Skin of body (tissue), 2 donors: Measurements from ENCODE around the gene MRPL39. TPM values are rescaled to one million over a fixed set of nuclear protein-coding genes. Genes with fewer than 3 reads are reported as not detected.

Experiments
- DNase-seq: peaks from one replicate; lab custom pipeline; 2025; lab: John Stamatoyannopoulos, UW
- total RNA-seq: library from RNA; depleted of rRNA; stranded (reverse); fragments of >200 nt; gene quantifications from one replicate; pipeline ENCODE4 v1.2.3, GENCODE V29; 2014

The MRPL39 gene
- total RNA-seq, 1 donor from 2014 or later: 30.2 TPM

DNA sequence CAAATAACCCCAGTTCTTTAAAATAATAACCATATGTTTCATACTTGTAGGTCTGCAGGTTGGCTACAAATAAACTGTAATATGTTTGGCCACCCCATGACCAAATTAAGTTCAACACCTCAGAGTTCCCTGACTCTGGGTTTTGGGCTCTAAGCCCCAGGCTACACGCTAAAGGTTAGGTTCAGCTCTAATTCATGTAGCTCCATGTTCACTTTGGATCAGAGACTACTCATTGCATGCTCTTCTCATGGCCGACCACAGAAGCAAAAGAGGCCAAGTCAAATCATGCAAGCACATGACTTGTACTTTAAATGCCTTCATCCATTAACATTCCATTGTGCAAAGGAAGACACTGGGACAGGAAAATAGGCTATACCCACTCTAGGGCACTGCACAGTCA lies 66.2 kb downstream of the MRPL39 start:
- DNase-seq: no peak

- no peak for DNase-seq
Measured at GRCh38 chr21:25539606-25540005, 67.7 kb downstream of the MRPL39 start.

- no peak for DNase-seq
Measured at GRCh38 chr21:25537174-25537573, 70.1 kb downstream of the MRPL39 start.

- no peak for DNase-seq
Measured at GRCh38 chr21:25536752-25537151, 70.5 kb downstream of the MRPL39 start.

- DNase-seq: no peak
Measured at GRCh38 chr21:25535849-25536248, 71.4 kb downstream of the MRPL39 start.

Other genes with a start within 250 kb of the MRPL39 start
- 29.0 TPM for gene JAM2, start 31.8 kb upstream of the MRPL39 start, total RNA-seq
- 79.6 TPM for gene ATP5PF, start 127.4 kb upstream of the MRPL39 start, total RNA-seq
- 38.9 TPM for gene GABPA, start 127.5 kb upstream of the MRPL39 start, total RNA-seq